Lung (tissue), 16 donors: ENCODE results near the gene IRX5. TPM values are rescaled to one million over a fixed set of nuclear protein-coding genes. Genes with fewer than 3 reads are reported as not detected.

Source experiments
- ATAC-seq: fragments of 200-7000 bp; cut with Tn5 transposase; one replicate; pipeline ENCODE4 v1.9.1; 2020; ENCODE audit warnings: moderate number of reproducible peaks; ENCODE audit not compliant: insufficient read depth, low FRiP score
- DNase-seq, 3 donors: peaks; one replicate each; pipeline ENCODE4 v3.0.0-alpha.2; 2013 to 2017
- H3K27ac ChIP-seq, 2 donors: one replicate each; pipeline ENCODE4 v1.5.1; 2013; ENCODE audit warnings: mild to moderate bottlenecking in 2 of 2, moderate library complexity in 2 of 2, control low read depth in 1 of 2, inconsistent platforms in 1 of 2, low read depth in 1 of 2, low read length in 1 of 2
- H3K27me3 ChIP-seq, 3 donors: one replicate each; pipeline ENCODE4 v1.5.1; 2013; ENCODE audit warnings: low read length in 2 of 3; ENCODE audit not compliant: control insufficient read depth in 3 of 3, insufficient read depth in 3 of 3
- H3K36me3 ChIP-seq, 4 donors: one replicate each; pipeline ENCODE4 v1.5.1; 2013; ENCODE audit warnings: low read length in 4 of 4, mild to moderate bottlenecking in 1 of 4, moderate library complexity in 1 of 4; ENCODE audit not compliant: control insufficient read depth in 4 of 4, insufficient read depth in 4 of 4
- H3K4me1 ChIP-seq, 5 donors: one replicate each; pipeline ENCODE4 v1.5.1; 2013; ENCODE audit warnings: low read length in 5 of 5, mild to moderate bottlenecking in 2 of 5, moderate library complexity in 1 of 5; ENCODE audit not compliant: control insufficient read depth in 5 of 5, insufficient read depth in 5 of 5
- H3K4me3 ChIP-seq: one replicate; pipeline ENCODE4 v1.5.1; 2013; ENCODE audit warnings: mild to moderate bottlenecking, control low read depth, moderate library complexity
- H3K9ac ChIP-seq, 2 donors: one replicate each; pipeline ENCODE4 v1.5.1; 2013; ENCODE audit warnings: low read length in 2 of 2, control low read depth in 1 of 2; ENCODE audit not compliant: insufficient read depth in 1 of 2
- H3K9me3 ChIP-seq, 4 donors: one replicate each; pipeline ENCODE4 v1.5.1; 2013; ENCODE audit warnings: low read length in 3 of 4, mild to moderate bottlenecking in 1 of 4, moderate library complexity in 1 of 4; ENCODE audit not compliant: control insufficient read depth in 4 of 4, insufficient read depth in 3 of 4
- CTCF ChIP-seq: IDR thresholded peaks from 2 replicates; pipeline ENCODE4 v1.5.1; 2012; ENCODE audit warnings: mild to moderate bottlenecking; ENCODE audit errors: control extremely low read depth, extremely low read depth
- WGBS, 2 donors: extraction: QIAGEN DNeasy Blood & Tissue Kit; methylation state at CpG; one replicate each; pipeline ENCODE4 v1.1.7; 2013; 5-methylcytosine and 5-hydroxymethylcytosine counted together
- long read RNA-seq, 5 donors: transcript quantifications; one replicate each; lab custom pipeline, GENCODE V29; 2026
- polyA plus RNA-seq, 2 donors: library from polyadenylated mRNA; stranded (reverse); fragments of 200-250 nt; gene quantifications; one replicate each; pipeline ENCODE4 v1.2.1, GENCODE V29; 2013
- total RNA-seq, 2 donors: library from RNA; depleted of rRNA in 1 of 2; stranded (reverse); fragments of >200 nt in 1 of 2; gene quantifications; one replicate each; pipeline ENCODE4 v1.2.1, GENCODE V29; 2014 to 2021
- donor health status: control.
- donor health status: control.
- donor health status: Bipolar disorder and iron deficiency.
- donor health status: healthy.
- donor health status: DM: yes; HTN: yes; CAD: no.

The IRX5 gene
- total RNA-seq, result 10 to 100 TPM; 29.0 to 30.2 TPM
- 10 to 100 TPM in 1 of 2 donors, 1 to 10 TPM in 1; 5.6 to 22.5 TPM for polyA plus RNA-seq
- long read RNA-seq, donor 1, transcript IRX5-202 (3 exons, 2,401 nt), result major isoform, 16 of 20 reads
- long read RNA-seq, donor 1, partial matches to known transcripts, result 0 of 20 reads
- long read RNA-seq, donor 1, other reads (novel, unspliced or antisense), result 0 of 20 reads
- long read RNA-seq, donor 2, transcript IRX5-203 (2 exons, 1,825 nt), result minor isoform, 6 of 43 reads
- long read RNA-seq, donor 2, transcript IRX5-202 (3 exons, 2,401 nt), result major isoform, 9 of 43 reads
- long read RNA-seq, donor 2, partial matches to known transcripts, result 28 of 43 reads
- long read RNA-seq, donor 2, other reads (novel, unspliced or antisense), result 0 of 43 reads
- long read RNA-seq, donor 3, transcript IRX5-202 (3 exons, 2,401 nt), result major isoform, 10 of 62 reads
- long read RNA-seq, donor 3, partial matches to known transcripts, result 47 of 62 reads
- long read RNA-seq, donor 3, other reads (novel, unspliced or antisense), result 0 of 62 reads
- long read RNA-seq, donor 4, partial matches to known transcripts, result 28 of 31 reads
- long read RNA-seq, donor 4, other reads (novel, unspliced or antisense), result 0 of 31 reads
- long read RNA-seq, donor 5, transcript IRX5-202 (3 exons, 2,401 nt), result major isoform, 16 of 26 reads
- long read RNA-seq, donor 5, partial matches to known transcripts, result 5 of 26 reads
- long read RNA-seq, donor 5, other reads (novel, unspliced or antisense), result 0 of 26 reads

GRCh38 chr16:54930005-54930868 lies at the start of gene IRX5:
Gene IRX5 (plus strand): TSS chr16:54930865. CDS start chr16:54931199, 334 bp downstream.
- Histone ChIP-seq H3K4me3 (peak within 1 kb of the TSS; percentile 76), H3K9ac (peak within 1 kb of the TSS in 1 of 2 donors; percentile 63), H3K27ac (peak within 1 kb of the TSS; percentile 91 to 94), H3K9me3 (peaks cover 0 to 3% (median 0%) of the 10 kb centered on the region in 4 donors), H3K27me3 (peaks cover 0 to 61% (median 59%) of the 10 kb centered on the region in 3 donors), H3K36me3 (no peaks in the 10 kb centered on the region), H3K4me1 (peaks cover 0 to 11% (median 0%) of the 10 kb centered on the region in 5 donors)
- no peak for TF ChIP-seq CTCF
- WGBS, 2 donors, result 0 to 1% methylated on average over 60 to 71 of the region's 71 CpGs
- ATAC-seq (peak; percentile 56), DNase-seq (peak; percentile 92 to 95 (median 94))

DNA sequence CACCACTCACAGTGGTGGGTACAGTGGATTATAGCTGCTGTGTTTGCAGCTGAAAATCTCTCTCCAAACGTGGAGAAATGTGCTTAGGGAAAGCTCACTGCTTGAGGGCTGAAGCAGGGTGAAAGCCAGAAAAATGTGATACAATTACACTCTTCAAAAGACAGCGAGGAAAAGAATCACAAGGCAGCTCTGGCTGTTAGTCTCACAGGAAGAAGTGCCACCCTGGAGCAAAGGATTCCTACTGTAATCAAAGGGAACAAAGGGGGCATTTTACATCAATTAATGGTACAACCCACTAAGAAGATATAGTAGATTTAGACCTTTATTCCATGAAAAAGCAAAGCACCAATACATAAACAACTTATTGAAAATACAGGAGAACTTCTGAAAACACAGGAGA lies 48.1 kb upstream of the IRX5 start:
- DNase-seq (no peak), ATAC-seq (no peak)
- Histone ChIP-seq H3K9me3 (peaks cover 0 to 8% (median 5%) of the 10 kb centered on the region in 4 donors), H3K4me1 (no peaks in the 10 kb centered on the region), H3K9ac (no peak overlapping the region), H3K27ac (no peak overlapping the region), H3K4me3 (no peak overlapping the region), H3K27me3 (no peaks in the 10 kb centered on the region), H3K36me3 (no peaks in the 10 kb centered on the region)
- WGBS, 2 donors, result 52 to 61% methylated on average over 2 of the region's 2 CpGs
- no peak for TF ChIP-seq CTCF

GRCh38 chr16:54883358-54883757 lies 47.3 kb upstream of the IRX5 start:
- DNase-seq, result no peak
- TF ChIP-seq CTCF, result no peak

More at GRCh38 chr16:54883358-54883757, 47.3 kb upstream of the IRX5 start:
- H3K9ac ChIP-seq, result no peak overlapping the region
- H3K4me1 ChIP-seq, result no peaks in the 10 kb centered on the region
- WGBS, 2 donors, result 94 to 97% methylated on average over 1 of the region's 1 CpG
- H3K9me3 ChIP-seq, result peaks cover 0 to 8% (median 5%) of the 10 kb centered on the region in 4 donors
- no peak for ATAC-seq
- no peak overlapping the region for H3K4me3 ChIP-seq
- no peaks in the 10 kb centered on the region for H3K36me3 ChIP-seq
- H3K27me3 ChIP-seq, result no peaks in the 10 kb centered on the region
- H3K27ac ChIP-seq, result no peak overlapping the region
